Vagina (tissue), 2 donors: ENCODE results near the gene USP7.

Experiments used
- POLR2AphosphoS5 ChIP-seq, 2 donors: sonication (generic); formaldehyde crosslinking; IDR thresholded peaks; one replicate each; pipeline ENCODE4 v1.9.0; 2017; ENCODE audit warnings: antibody characterized with exemption in 2 of 2, mild to moderate bottlenecking in 2 of 2, low read depth in 1 of 2; ENCODE audit not compliant: insufficient read depth in 1 of 2
- TF ChIP-seq, protein P1 (sequence below), 3 experiments: fragments of 450-650 bp in 2 of 3; fragments of 200-600 bp in 1 of 3; sonication (generic) in 1 of 3; IDR thresholded peaks; one replicate each; pipeline ENCODE4 v1.5.1; 2017 to 2019; ENCODE audit warnings: antibody characterized with exemption in 3 of 3, mild to moderate bottlenecking in 2 of 3, moderate library complexity in 2 of 3

DNA sequence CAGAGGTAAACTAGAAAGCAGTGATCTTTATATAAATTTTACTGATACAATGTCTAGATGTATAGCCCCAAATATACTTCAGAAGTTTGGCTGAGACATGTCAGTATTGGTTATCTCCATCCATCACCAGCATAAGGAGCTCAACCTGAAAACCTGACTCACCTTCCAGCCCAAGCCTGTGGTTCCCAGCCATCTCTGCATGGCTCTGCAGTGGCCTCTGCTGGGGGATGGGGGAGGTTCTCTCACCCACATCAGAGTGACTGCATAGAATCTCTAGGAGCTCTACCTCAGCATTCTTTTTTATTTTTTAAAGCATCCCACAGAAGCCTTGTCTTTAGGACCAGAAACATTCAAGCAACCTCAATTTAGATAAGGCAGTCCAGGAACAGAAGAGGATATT lies 27.3 kb downstream of the USP7 start:
- no peak for TF ChIP-seq POLR2AphosphoS5 (IDR thresholded peaks at IDR 0.05; ENCODE audit: insufficient read depth in 1 of 2, low read depth in 1 of 2)
- TF ChIP-seq, protein P1, sequence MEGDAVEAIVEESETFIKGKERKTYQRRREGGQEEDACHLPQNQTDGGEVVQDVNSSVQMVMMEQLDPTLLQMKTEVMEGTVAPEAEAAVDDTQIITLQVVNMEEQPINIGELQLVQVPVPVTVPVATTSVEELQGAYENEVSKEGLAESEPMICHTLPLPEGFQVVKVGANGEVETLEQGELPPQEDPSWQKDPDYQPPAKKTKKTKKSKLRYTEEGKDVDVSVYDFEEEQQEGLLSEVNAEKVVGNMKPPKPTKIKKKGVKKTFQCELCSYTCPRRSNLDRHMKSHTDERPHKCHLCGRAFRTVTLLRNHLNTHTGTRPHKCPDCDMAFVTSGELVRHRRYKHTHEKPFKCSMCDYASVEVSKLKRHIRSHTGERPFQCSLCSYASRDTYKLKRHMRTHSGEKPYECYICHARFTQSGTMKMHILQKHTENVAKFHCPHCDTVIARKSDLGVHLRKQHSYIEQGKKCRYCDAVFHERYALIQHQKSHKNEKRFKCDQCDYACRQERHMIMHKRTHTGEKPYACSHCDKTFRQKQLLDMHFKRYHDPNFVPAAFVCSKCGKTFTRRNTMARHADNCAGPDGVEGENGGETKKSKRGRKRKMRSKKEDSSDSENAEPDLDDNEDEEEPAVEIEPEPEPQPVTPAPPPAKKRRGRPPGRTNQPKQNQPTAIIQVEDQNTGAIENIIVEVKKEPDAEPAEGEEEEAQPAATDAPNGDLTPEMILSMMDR (IDR thresholded peaks at IDR 0.05) = no peak
